Sigmoid colon (tissue), 7 donors: ENCODE data around the gene SRSF8. TPM values are rescaled to one million over a fixed set of nuclear protein-coding genes. Genes with fewer than 3 reads are reported as not detected.

Source experiments
- DNase-seq: peaks from one replicate; pipeline ENCODE4 v3.0.0-alpha.2; 2019
- H3K27ac ChIP-seq, 4 donors: fragments of 200-600 bp; sonication (generic); one replicate each; pipeline ENCODE4 v1.5.1; 2016 to 2019; ENCODE audit warnings: mild to moderate bottlenecking in 1 of 4
- H3K27me3 ChIP-seq, 3 donors: fragments of 200-600 bp; sonication (generic); one replicate each; pipeline ENCODE4 v1.5.1; 2019; ENCODE audit warnings: mild to moderate bottlenecking in 1 of 3
- H3K36me3 ChIP-seq, 4 donors: fragments of 200-600 bp; sonication (generic); one replicate each; pipeline ENCODE4 v1.5.1; 2016 to 2019
- H3K4me1 ChIP-seq, 4 donors: fragments of 200-600 bp; sonication (generic); one replicate each; pipeline ENCODE4 v1.5.1; 2017 to 2019
- H3K4me3 ChIP-seq, 4 donors: fragments of 200-600 bp; sonication (generic); one replicate each; pipeline ENCODE4 v1.5.1; 2017 to 2019; ENCODE audit warnings: mild to moderate bottlenecking in 2 of 4, moderate library complexity in 1 of 4
- H3K9me3 ChIP-seq, 4 donors: fragments of 200-600 bp in 3 of 4; sonication (generic) in 3 of 4; one replicate each; pipeline versions ENCODE4 v1.5.1 to v1.6.1; 2013 to 2019
- EP300 ChIP-seq, 4 donors: sonication (generic); formaldehyde crosslinking; IDR thresholded peaks; one replicate each; pipeline ENCODE4 v1.6.1; 2017; ENCODE audit warnings: antibody characterized with exemption in 4 of 4
- POLR2A ChIP-seq, 2 donors: fragments of 450-650 bp; IDR thresholded peaks; one replicate each; pipeline ENCODE4 v1.6.1; 2016; ENCODE audit warnings: antibody characterized with exemption in 2 of 2, mild to moderate bottlenecking in 2 of 2, moderate library complexity in 2 of 2
- POLR2AphosphoS5 ChIP-seq, 4 donors: sonication (generic); formaldehyde crosslinking; IDR thresholded peaks; one replicate each; pipeline ENCODE4 v1.6.1; 2017; ENCODE audit warnings: antibody characterized with exemption in 4 of 4
- WGBS, 2 donors: extraction: QIAGEN DNeasy Blood & Tissue Kit; methylation state at CpG; one replicate each; pipeline ENCODE4 v1.1.7; 2013; 5-methylcytosine and 5-hydroxymethylcytosine counted together
- intact Hi-C: fragments of 100-400 bp; cut with DNase I; formaldehyde crosslinking; loops from one replicate; pipeline ENCODE4 v1.15.1; 2023
- polyA plus RNA-seq, 3 donors: library from polyadenylated mRNA; stranded (reverse); fragments of 200-250 nt; gene quantifications; one replicate each; pipeline ENCODE4 v1.2.3, GENCODE V29; 2013
- total RNA-seq, 4 donors: library from RNA; depleted of rRNA; stranded (reverse); fragments of >200 nt; gene quantifications; one replicate each; pipeline ENCODE4 v1.1.0, GENCODE V29; 2016
- TF ChIP-seq, protein P1 (sequence below), 4 experiments: fragments of 450-650 bp in 3 of 4; fragments of 200-600 bp in 1 of 4; IDR thresholded peaks; one replicate each; pipeline ENCODE4 v1.5.1; 2016 to 2019; ENCODE audit warnings: antibody characterized with exemption in 4 of 4, mild to moderate bottlenecking in 3 of 4, moderate library complexity in 2 of 4
- donor health status: healthy with polysubstance abuse.
- donor health status: Bipolar disorder and iron deficiency.
- donor health status: healthy.

SRSF8 gene
- total and polyA plus RNA-seq, 7 donors: 15.0 to 54.7 (median 30.4) TPM

DNA sequence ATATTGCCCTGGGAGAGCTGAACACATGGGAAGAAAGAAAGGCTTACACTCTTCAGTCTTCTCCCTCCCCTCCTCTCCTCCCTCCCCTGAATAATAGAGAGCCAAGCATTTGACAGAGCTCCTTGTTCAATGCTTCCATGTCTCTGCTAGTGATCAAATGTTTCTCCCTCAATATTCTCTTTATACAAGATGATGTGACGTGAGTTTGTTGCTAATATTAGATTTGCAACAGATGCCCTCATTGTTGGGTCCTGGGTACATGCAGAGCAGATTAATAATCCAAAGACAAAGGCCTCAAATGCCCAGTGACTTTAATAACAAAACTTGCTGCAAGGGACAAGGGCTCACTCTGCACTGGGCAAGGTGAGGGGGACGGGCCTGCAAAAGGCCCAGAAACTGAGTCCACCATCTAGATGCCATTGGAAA is 15.9 kb downstream of the SRSF8 start:
- WGBS, 2 donors: 91 to 94% methylated on average over 2 of the region's 2 CpGs
- intact Hi-C loops: no loop called here

DNA sequence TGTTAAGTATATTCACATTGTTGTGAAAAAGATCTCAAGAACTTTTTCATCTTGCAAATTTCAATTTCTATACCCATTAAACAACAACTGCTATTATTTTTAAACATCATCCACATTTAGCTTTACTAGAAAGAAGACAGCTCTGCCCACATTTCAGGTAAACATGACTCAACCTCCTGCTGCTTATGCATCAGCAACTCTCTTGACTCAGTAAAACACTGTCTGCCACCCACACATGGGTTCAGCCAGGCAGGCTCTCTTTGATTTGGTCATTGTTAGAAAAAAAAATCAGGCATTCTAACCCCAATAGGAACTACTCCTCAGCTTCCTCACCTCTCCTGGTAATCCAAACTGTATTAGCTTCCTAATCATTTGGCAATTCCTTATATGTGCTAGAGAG is 17.8 kb downstream of the SRSF8 start:
- Histone ChIP-seq H3K27ac (no peak overlapping the region), H3K27me3 (no peaks in the 10 kb centered on the region)

More for the DNA sequence above, 15.9 kb downstream of the SRSF8 start:
- TF ChIP-seq, protein P1, sequence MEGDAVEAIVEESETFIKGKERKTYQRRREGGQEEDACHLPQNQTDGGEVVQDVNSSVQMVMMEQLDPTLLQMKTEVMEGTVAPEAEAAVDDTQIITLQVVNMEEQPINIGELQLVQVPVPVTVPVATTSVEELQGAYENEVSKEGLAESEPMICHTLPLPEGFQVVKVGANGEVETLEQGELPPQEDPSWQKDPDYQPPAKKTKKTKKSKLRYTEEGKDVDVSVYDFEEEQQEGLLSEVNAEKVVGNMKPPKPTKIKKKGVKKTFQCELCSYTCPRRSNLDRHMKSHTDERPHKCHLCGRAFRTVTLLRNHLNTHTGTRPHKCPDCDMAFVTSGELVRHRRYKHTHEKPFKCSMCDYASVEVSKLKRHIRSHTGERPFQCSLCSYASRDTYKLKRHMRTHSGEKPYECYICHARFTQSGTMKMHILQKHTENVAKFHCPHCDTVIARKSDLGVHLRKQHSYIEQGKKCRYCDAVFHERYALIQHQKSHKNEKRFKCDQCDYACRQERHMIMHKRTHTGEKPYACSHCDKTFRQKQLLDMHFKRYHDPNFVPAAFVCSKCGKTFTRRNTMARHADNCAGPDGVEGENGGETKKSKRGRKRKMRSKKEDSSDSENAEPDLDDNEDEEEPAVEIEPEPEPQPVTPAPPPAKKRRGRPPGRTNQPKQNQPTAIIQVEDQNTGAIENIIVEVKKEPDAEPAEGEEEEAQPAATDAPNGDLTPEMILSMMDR (IDR thresholded peaks at IDR 0.05): no peak
- peak in 2 of 4 donors; percentile 25 to 31 for TF ChIP-seq POLR2AphosphoS5 (IDR thresholded peaks at IDR 0.05)
- TF ChIP-seq EP300 (IDR thresholded peaks at IDR 0.05): no peak
- TF ChIP-seq POLR2A (IDR thresholded peaks at IDR 0.05): no peak
- H3K27me3 ChIP-seq: no peaks in the 10 kb centered on the region
- no peaks in the 10 kb centered on the region for H3K4me1 ChIP-seq
- H3K27ac ChIP-seq: peak overlapping the region; percentile 42 to 66 (median 46)
- H3K9me3 ChIP-seq: no peaks in the 10 kb centered on the region
- H3K36me3 ChIP-seq: no peaks in the 10 kb centered on the region
- no peak for DNase-seq
- H3K4me3 ChIP-seq: no peak overlapping the region

DNA sequence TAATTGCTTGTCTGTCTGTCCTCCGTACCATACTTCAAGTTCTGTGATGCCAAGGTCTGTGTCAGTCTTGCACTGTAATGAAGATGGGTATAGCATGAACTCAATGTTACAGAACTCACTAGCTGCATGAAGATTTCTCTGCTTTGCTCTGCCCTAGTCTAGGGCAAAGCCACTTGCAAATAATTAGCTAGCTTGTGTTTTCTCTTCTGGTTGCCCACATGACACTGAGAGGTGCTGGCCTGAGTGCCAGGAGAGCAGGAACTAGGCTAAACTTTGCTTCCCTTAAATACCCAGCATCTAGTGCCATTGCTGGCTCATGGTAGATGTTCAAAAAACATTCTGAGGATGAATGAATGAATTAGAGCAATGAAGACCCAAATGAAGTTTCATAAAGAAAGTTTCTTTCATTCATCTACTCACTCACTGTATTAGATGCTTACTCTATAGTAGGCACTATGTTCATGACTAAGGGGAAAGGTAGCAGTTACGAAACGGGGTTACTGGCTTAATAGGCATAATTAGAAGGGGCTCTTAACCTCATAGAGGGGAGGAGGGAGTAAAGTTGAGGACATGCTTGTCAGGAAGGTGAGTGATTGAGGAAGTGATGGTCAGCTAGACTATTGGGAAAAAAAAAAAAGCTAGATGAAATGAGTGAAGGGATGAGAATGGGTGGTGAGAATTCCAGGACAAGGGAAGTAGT is 18.5 kb downstream of the SRSF8 start:
- Histone ChIP-seq H3K4me1 (peaks cover 0 to 9% (median 2%) of the 10 kb centered on the region in 4 donors), H3K27ac (no peak overlapping the region), H3K4me3 (no peak overlapping the region), H3K27me3 (no peaks in the 10 kb centered on the region), H3K36me3 (no peaks in the 10 kb centered on the region), H3K9me3 (no peaks in the 10 kb centered on the region)
- 91% methylated on average over 3 of the region's 3 CpGs for WGBS, 2 donors
- no peak for DNase-seq
- TF ChIP-seq, protein P1 (IDR thresholded peaks at IDR 0.05): no peak
- no peak for TF ChIP-seq EP300 (IDR thresholded peaks at IDR 0.05)
- TF ChIP-seq POLR2AphosphoS5 (IDR thresholded peaks at IDR 0.05): no peak
- TF ChIP-seq POLR2A (IDR thresholded peaks at IDR 0.05): no peak
- intact Hi-C loops: no loop called here

More for the DNA sequence above, 17.8 kb downstream of the SRSF8 start:
- no peak for DNase-seq
- Histone ChIP-seq H3K9me3 (no peaks in the 10 kb centered on the region), H3K36me3 (no peaks in the 10 kb centered on the region), H3K4me1 (peaks cover 0 to 6% (median 2%) of the 10 kb centered on the region in 4 donors), H3K4me3 (no peak overlapping the region)
- intact Hi-C loops: no loop called here
- TF ChIP-seq POLR2A (IDR thresholded peaks at IDR 0.05) (no peak), EP300 (IDR thresholded peaks at IDR 0.05) (no peak)
- TF ChIP-seq, protein P1 (IDR thresholded peaks at IDR 0.05): no peak

DNA sequence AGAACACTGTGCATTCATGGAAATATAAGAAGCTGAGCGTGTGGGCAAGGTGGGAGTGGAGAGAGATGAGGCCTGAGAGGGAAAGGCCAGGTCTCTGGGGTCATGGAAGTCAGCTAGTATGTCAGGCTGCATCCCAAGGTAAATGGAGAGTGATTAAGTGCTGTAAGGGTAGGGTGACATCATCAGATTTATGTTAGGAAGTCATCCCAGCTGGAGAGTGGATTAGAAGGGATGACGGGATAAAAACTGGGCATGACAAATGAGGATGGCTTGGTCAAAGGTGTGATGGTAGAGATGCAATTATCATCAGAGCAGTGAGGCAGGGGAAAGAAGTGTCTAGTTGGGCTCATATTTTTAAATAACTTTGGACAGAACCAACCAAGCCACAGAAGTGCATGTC is 19.4 kb downstream of the SRSF8 start:
- Histone ChIP-seq H3K27me3 (no peaks in the 10 kb centered on the region), H3K9me3 (no peaks in the 10 kb centered on the region), H3K4me3 (no peak overlapping the region), H3K4me1 (peaks cover 0 to 13% (median 10%) of the 10 kb centered on the region in 4 donors), H3K27ac (no peak overlapping the region), H3K36me3 (no peaks in the 10 kb centered on the region)
- DNase-seq: no peak
- 92 to 94% methylated on average over 2 of the region's 2 CpGs for WGBS, 2 donors
- TF ChIP-seq POLR2AphosphoS5 (IDR thresholded peaks at IDR 0.05) (no peak), EP300 (IDR thresholded peaks at IDR 0.05) (no peak), POLR2A (IDR thresholded peaks at IDR 0.05) (no peak)
- TF ChIP-seq, protein P1 (IDR thresholded peaks at IDR 0.05): no peak
- intact Hi-C loops: no loop called here
